NCI-H2029 (cell line): Measurements from ENCODE around the gene CGN.

Source experiments
- DNase-seq: peaks from one replicate; lab custom pipeline; 2025; lab: John Stamatoyannopoulos, UW

The CGN gene

GRCh38 chr1:151547900-151548230 lies 36.7 kb downstream of the CGN start:
- DNase-seq: no peak

- DNase-seq: no peak
Observed at GRCh38 chr1:151549199-151549598, 38.0 kb downstream of the CGN start.

- no peak for DNase-seq
Observed at GRCh38 chr1:151553659-151554058, 42.5 kb downstream of the CGN start.

GRCh38 chr1:151556052-151556451 lies 44.9 kb downstream of the CGN start:
- no peak for DNase-seq

GRCh38 chr1:151562661-151563060 lies 51.5 kb downstream of the CGN start:
- no peak for DNase-seq

- no peak for DNase-seq
Observed at GRCh38 chr1:151563376-151563775, 52.2 kb downstream of the CGN start.

- DNase-seq: no peak
Observed at GRCh38 chr1:151565502-151566189, 54.5 kb downstream of the CGN start.

GRCh38 chr1:151568626-151569088 lies 57.5 kb downstream of the CGN start:
- DNase-seq: no peak

GRCh38 chr1:151570819-151571218 lies 59.6 kb downstream of the CGN start:
- DNase-seq: peak; percentile 12

- no peak for DNase-seq
Observed at GRCh38 chr1:151574575-151575529, 63.7 kb downstream of the CGN start.

GRCh38 chr1:151577173-151577572 lies 66.0 kb downstream of the CGN start:
- no peak for DNase-seq

- no peak for DNase-seq
Observed at GRCh38 chr1:151578941-151579340, 67.8 kb downstream of the CGN start.

GRCh38 chr1:151579436-151580225 lies 68.4 kb downstream of the CGN start:
- DNase-seq: no peak

GRCh38 chr1:151581451-151581850 lies 70.3 kb downstream of the CGN start:
- no peak for DNase-seq

GRCh38 chr1:151581921-151582320 lies 70.7 kb downstream of the CGN start:
- no peak for DNase-seq

- no peak for DNase-seq
Observed at GRCh38 chr1:151583796-151584195, 72.6 kb downstream of the CGN start.

- no peak for DNase-seq
Observed at GRCh38 chr1:151584278-151584677, 73.1 kb downstream of the CGN start.

- no peak for DNase-seq
Observed at GRCh38 chr1:151584780-151585179, 73.6 kb downstream of the CGN start.

GRCh38 chr1:151585622-151586021 lies 74.4 kb downstream of the CGN start:
- peak; percentile 8 for DNase-seq
